Midbrain (tissue), 1 donor: Measurements from ENCODE around the gene SLC25A18.
"Not testable (repeated sequence)": the region's sequence is repeated elsewhere in the genome, so short reads cannot be mapped to it uniquely, and the experiment has no call there.

Source experiments
- DNase-seq: peaks from one replicate; lab custom pipeline; 2025; lab: John Stamatoyannopoulos, UW

SLC25A18 gene

DNA sequence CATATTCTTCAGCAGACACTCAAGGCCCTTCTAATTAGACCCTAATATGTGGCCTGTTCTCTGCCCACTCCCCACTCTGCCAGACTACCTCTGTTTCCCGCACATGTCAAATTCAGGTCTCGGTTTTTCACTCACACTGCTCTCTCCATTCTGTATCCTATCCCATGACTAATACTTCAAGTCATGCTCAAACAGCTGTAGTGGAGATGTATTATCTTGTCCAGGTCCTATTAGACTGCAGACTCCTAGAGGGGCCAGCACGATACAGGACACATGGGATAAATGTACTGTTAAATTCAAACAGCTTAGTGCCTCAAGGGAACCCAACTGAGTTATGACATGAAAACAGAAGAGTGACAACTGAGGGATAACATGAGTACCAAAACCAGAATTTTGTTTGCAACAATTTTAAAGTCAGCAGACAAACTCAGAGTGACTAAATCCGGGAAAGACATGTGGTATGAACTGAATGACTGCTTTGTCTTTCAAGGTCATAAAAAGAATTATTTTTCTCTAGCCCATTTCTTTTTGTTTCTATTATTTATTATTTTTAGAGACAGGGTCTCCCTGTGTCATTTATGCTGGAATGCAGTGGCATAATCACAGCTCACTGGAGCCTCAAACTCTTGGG, 44.7 kb downstream of the SLC25A18 start:
- DNase-seq = no peak

DNA sequence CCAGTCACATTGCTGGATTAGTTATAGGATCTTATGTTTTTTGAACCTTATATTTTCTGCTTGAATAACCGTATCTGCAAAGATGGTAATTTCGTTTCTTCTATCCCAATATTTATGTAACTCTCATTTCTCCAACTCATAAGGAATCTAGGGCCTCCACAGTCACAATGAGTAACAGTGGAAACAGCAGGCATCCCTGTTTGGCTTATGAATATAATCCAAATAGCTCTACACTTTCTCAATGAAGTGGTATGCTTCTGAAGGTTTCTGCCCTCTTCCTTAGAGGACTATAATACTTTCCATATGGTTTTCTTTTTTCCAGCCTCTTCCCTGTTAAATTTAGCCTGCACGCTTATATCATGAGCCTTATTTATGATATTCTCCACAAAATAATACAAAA, 48.8 kb downstream of the SLC25A18 start:
- DNase-seq = no peak

DNA sequence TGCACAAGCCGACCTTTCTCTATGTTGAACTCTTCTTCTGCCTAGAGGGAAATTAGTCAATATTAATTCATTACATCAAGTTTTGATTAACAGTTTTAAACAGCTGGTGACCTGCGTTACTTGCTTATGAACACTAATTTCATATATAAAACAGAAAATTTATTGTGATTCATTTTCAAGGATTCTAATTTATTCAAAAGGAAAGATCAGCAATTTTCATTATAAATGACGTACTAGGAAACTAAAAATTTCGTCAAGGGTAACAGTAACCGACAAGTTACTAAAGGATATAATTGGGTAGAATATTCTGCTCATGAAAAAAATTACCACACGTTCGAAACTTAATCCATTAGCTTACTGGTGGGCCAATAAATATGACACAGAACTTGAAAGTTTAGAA, 50.0 kb downstream of the SLC25A18 start:
- DNase-seq = no peak

DNA sequence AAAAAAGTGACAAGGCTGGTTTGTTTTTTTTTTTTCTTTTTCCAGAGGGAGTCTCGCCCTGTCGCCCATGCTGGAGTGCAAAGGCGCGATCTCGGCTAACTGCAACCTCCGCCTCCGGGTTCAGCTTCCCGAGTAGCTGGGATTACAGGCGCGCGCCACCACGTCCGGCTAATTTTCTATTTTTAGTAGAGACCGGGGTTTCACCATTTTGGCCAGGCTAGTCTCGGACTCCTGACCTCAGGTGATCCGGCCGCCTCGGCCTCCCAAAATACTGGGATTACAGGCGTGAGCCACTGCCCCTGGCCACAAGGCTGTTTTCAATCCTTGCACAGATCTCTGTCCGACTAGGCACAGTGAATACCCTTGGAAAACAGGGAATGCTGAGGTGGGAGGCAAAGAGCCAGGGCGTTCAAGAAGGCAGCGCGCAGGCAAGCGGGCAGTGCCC, 64.7 kb downstream of the SLC25A18 start:
- DNase-seq = no peak

DNA sequence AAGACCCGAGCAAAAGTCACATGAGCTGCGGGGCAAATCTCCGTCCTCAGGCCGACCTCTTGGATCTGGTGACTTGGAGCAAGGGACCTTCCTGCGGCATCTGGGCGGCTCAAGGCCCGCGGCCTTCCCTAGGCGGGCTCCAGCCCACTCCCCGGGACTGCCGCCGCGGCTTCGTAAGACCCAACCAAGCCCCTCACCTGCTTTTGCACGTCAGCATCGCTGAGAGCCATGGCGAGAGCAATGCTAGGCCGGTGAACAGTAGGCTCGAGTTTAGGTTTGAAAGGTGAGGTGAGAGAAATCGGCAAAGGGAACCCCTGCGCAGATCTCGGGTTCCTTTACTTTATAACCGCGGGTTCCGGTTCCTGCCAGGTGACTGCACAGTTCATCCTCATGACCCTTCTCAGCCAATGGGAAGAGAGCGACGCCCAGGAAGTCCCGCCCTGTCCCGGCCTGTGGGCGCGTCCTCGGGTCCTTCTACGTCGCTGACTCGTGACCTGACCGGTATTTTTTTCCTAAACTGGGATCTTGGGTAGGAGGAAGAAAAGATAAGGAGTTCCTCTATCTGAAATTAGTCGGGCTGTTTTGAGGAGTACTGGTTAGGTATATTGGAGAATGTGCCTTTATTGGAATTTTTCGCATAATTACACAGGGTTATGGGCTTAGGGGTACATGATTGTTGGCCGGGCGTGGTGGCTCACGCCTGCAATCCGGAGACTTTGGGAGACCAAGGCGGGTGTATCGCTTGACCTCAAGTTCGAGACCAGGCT, 65.3 kb downstream of the SLC25A18 start, which contains the start of gene ATP6V1E1:
TSS of gene ATP6V1E1 (minus strand) at position 344 of the 767 bp plus-strand sequence. CDS start at position 230, 114 bp downstream.
- DNase-seq = peak; percentile 98

DNA sequence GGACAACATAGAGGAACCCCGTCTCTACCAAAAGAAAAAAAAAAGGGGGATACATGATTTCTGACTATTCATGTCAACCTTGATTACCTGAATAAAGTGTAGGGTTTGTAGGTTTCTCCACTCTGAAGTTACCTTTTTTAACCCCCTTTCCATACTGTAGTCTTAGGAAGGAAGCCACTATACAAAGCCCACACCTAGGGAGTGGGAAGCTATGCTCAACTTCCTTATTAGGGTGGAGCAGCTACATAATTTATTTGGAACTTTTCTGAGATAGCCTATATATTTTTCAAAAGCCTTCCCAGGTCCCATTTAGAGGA, 65.8 kb downstream of the SLC25A18 start:
- no peak for DNase-seq

DNA sequence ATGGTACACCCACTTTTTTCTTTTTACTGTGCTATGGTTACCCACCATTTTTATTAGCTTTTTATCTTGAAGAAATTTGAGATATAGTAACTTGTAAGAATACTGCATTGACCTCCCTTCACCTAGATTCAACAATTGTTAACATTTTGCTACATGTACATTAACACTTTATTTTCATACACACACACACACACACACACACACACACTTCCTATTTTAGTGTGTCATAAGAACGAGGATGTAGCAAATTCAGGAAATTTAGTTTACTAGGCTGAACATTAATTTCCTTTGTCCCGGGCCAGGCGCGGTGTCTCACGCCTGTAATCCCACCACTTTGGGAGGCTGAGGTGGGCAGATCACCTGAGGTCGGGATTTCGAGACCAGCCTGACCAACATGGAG, 66.3 kb downstream of the SLC25A18 start:
- DNase-seq = no peak

DNA sequence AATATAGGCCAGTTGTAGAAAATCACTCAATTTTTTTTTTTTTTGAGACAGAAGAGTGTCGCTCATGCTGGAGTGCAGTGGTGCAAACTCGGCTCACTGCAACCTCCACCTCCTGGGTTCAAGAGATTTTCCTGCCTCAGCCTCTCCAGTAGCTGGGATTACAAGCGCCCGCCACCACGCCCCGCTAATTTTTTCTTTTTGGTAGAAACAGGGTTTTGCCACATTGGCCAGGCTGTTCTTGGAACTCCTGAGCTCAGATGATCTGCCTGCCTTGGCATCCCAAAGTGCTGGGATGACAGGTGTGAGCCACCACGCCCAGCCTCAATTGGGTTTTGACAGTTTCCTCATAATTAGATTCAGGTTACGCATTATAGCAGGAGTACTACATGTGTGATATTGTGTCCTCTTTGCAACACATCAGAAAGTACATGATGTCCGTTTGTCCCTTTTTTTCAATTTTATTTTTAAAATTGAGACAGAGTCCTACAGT, 67.8 kb downstream of the SLC25A18 start:
- no peak for DNase-seq

DNA sequence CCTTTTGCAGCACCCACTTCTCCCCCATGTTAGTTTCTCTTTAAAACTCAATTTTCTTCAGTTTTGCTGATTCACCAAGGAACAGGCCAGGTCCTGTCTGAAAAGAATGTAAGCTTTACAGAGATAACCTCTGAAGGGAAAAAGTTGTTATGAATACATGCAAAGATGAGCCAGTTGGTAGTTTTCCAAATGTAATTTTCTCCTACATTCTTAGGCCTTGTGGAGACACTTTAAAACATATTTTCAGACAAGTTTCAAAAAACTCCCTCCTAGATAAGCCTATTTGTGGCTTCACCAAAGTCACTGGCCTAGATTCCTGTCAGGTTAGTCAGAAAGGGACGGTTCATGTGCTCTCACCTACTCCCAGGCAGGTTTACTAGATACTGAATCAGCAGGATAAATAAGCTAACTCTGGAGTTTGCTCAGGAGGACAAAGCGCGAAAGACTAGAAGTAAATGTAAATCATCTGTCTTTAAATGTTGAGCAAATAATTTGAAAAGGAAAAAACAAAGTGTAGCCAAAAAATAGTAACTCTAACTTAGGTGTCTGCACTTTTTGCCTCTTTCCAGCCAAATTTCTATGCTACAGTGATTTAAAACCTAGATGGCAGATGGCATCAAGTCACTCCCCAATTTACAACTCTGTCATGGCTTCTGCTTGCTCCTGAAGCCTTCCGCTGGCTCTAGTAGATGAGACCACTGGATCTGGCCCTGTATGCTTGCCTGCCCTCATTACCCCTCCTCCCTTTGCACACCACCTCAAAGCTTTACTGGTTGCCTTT, 70.1 kb downstream of the SLC25A18 start:
- DNase-seq = no peak

DNA sequence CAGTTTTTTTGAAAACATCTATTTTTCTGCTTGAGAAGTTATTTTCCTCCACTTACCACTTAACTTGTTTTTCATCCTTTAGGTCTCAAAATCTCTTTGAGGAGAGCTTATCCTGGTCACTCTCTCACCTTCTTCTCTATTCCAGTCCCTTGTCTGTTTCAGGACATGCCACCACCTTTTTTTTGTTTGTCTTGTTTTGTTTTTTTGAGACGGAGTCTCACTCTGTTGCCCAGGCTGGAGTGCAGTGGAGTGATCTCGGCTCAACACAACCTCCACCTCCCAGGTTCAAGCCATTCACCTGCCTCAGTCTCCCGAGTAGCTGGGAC, 70.7 kb downstream of the SLC25A18 start:
- DNase-seq = no peak

DNA sequence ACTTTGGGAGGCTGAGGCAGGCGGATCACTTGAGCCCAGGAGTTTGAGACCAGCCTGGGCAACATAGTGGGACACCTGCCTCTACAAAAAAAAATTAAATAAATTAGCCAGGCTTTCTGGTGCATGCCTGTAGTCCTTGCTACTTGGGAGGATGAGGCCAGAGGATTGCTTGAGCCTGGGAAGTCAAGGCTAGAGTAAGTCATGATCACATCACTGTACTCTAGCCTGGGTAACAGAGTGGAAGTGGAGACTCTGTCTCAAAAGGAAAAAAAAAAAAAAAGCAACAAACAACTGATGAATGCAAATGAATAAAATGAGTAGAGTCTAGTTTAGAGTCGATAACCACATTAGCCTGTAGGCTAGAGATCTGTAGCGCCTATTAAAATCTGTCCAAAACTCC, 71.4 kb downstream of the SLC25A18 start:
- DNase-seq = no peak

DNA sequence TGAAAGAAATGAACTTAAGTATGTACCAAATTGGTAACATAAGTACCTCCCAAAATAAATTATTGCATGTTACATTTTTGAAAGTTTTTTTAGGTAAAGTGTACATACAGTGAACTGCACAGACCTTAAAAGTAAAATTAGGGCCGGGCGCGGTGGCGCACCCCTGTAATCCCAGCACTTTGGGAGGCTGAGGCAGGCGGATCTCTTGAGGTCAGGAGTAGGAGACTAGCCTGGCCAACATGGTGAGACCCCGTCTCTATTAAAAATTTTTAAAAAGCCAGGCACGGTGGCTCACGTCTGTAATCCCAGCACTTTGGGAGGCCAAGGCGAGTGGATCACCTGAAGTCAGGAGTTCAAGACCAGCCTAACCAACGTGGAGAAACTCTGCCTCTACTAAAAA, 73.6 kb downstream of the SLC25A18 start:
- DNase-seq = not testable (repeated sequence)

DNA sequence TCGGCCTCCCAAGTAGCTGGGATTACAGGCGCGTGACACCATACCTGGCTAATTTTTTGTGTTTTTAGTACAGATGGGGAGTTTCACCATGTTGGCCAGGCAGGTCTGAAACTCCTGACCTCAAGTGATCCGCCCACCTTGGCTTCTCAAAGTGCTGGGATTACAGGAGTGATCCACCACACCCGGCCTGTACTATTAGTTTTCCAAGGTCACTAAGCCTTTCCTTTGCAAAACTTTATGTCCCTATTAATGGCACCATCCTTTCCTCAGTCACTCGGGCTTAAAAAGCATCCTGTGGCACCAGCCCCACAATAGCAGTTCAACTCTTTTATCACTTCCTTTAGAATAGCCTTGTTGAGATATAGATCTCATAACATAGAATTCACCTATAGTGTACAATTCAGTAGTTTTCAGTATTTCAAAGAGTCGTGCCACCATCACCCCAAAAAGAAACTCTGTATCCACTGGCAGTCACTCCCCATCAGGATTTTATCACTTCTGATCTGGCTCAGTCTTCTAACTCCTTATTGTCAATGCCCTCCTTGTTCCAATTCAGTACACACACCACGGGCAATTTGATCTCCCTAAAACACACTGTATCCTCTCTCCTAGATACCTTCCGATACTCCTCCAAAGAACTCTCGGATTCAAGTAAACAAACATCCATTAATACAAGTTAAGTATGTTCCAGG, 74.3 kb downstream of the SLC25A18 start:
- DNase-seq = no peak

DNA sequence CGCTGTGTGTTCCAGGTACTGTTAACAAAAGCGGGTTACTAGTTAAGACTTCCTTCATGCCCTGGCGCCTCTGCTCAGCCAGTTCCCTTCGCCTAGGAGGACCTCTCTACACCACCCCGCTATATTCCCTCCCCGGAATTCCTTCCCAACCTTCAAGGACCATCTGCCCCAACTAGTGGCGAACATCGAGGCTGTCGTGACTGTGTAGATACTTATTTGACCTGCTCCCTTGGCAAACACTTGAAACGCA, 74.8 kb downstream of the SLC25A18 start:
- no peak for DNase-seq

DNA sequence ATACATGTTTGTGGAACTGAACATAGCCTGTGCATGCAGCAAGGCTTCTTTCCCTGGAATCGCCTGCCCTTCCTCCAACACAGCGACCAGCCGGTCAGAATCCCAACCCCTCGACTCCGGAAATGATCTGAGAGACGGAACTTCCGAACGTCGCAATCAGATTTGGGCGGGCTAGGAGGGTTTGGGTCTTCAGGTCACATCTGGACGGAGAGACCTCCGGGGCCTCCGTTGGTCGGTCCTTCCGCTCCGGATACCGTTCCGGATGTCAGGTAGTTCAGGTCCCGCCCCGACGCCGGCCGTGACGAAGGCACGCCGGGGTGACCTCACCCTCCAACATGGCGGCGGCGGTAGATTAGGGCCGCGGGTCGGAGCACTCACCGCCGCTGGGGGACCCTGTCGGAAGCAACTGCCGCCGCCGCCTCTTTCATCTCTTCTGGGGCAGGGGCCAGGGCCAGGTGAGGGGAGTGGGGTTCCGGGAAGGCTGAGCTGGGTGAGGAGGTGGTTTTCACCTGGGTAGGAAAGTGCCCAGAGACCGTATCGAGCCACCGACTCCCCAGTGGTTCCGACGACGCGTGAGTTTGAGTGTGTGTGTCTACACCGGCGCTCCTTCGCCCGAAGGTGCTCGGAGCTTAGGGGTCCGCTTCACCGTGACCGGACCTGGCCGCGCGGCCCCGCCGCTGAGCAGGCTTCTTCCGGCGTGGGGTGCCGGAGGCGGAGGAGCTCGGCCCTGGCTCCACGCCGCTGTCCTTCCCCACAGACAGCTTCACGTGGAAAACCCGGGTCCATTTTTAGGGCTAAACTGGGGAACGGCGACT, 75.3 kb downstream of the SLC25A18 start, which contains the start of gene BCL2L13:
TSS of gene BCL2L13 (plus strand) at position 326 of the 815 bp plus-strand sequence. CDS start 16,955 bp downstream, outside the sequence.
- peak; percentile 89 for DNase-seq

DNA sequence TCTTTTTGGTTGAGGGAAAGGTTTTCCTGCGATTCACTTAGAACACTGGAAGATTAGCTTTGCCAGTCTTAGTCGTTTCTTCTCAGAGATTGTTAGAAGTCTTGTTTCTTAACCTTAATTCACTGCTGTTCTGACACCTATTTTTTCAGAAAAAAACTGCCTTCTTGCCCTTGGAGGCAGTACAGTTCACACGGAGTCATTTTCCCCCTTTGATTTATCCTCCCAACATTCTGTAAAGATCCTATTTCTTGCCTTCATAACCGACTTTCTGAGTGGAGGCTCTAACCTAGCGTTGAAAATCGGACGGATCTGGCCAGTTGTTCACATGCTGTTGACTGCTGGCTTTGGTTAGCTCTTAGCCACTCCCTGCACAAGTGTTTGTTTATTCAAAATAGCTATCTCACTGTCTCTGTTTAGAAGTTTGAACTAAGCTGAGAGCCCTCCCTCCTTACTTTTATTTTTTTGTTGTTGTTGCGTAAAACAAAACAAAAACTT, 76.0 kb downstream of the SLC25A18 start:
- no peak for DNase-seq
